Measurements from ENCODE around the gene PIK3R5.

The PIK3R5 gene

DNA sequence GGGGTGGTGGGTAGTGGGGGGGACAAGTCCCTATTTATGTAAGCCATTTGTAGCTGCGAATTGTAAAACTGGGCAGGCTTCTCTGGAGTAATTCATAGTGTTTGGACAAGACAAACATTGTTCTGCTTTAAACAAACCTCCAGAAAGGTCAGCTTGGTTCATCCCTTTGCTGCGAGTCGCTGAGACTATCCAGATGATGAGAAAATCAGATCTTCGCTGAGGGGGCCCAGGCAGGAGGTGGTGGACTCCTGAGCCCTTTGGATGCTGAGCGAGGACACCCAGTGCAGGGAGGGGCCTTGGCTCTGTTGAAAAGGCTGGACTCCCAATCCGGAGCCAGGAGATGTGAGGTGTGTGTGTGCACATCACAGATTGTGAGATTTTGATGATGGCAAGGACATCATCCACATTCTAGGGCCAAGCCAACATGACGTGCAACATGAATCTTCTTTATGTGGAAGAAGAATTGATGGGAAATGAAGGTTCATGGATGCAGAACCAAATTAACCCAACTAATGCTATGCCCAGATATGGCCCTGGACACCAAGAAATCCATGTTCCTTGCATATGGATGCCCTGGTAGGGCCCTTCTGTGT is 40.8 kb upstream of the PIK3R5 start:
- H3K4me3 ChIP-seq (ENCODE audit: low read depth, low read length), result no peak overlapping the region
- in situ Hi-C loops (cut with HindIII; ENCODE audit: low sequenced_read_pairs), result no loop called here
- no peak for TF ChIP-seq CTCF (IDR thresholded peaks at IDR 0.05; ENCODE audit: low read depth, low read length, missing control alignments)
- DNase-seq (ENCODE audit: low read depth), result no peak

DNA sequence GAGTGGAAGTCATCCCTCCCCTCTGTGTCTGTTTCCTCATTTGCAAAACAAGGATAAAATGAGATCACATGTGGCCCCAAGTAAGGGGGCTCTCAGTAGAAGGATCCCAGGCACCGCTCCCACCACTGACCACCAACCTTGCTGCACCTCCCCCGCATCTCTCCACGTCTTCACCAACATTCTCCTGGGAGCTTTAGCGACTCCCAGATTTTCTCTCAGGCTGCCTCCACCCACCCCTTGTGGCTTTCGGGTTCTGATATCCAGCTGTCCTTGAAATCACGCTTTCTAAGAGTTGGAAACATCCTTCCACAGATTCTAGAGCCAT is 39.4 kb upstream of the PIK3R5 start:
- H3K4me3 ChIP-seq (ENCODE audit: low read depth, low read length), result no peak overlapping the region
- DNase-seq (ENCODE audit: low read depth), result no peak
- in situ Hi-C loops (cut with HindIII; ENCODE audit: low sequenced_read_pairs), result no loop called here
- TF ChIP-seq CTCF (IDR thresholded peaks at IDR 0.05; ENCODE audit: low read depth, low read length, missing control alignments), result no peak

DNA sequence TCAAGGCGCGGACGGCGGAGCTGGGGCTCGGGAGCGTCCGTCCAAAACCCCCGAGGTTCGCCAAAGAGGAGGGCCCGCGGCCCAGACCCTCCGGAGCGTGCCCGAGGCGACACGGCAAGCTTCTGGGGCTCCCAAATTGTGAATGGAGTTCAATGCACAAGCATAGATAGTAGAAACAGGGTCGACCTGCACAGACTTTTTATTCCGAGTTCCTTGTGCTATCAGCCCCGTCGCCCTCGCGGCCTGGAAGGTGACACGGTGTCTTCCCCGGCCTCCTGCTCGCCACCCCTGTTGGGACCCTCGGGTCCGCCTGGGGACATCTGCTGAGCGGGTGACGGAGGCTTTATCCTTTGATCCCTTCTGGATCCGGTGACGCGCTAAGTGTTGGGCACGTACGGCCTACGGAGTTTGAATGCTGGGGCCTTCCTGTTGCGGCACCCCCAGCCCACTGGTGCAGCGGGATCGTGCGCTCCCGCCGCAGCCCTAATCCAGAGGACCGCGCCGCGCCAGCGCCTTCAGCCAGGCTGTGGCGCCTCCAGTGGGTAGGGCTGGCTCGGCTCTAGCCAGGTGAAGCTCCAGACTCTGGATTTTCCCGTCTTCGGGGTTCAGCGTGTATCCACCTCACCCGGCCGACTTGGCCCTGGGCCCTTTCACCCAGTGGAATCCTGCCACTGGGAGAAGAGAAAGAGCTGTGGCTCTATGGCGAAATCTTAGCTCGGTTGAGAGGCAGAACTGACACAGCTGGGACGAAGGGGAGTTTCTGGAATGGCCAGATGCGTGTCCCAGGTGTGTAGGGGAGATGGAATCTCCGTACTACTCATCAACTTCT is 38.8 kb upstream of the PIK3R5 start:
- no peak for TF ChIP-seq CTCF (IDR thresholded peaks at IDR 0.05; ENCODE audit: low read depth, low read length, missing control alignments)
- in situ Hi-C loops (cut with HindIII; ENCODE audit: low sequenced_read_pairs), result no loop called here
- DNase-seq (ENCODE audit: low read depth), result no peak
- peak overlapping the region; percentile 9 for H3K4me3 ChIP-seq (ENCODE audit: low read depth, low read length)

DNA sequence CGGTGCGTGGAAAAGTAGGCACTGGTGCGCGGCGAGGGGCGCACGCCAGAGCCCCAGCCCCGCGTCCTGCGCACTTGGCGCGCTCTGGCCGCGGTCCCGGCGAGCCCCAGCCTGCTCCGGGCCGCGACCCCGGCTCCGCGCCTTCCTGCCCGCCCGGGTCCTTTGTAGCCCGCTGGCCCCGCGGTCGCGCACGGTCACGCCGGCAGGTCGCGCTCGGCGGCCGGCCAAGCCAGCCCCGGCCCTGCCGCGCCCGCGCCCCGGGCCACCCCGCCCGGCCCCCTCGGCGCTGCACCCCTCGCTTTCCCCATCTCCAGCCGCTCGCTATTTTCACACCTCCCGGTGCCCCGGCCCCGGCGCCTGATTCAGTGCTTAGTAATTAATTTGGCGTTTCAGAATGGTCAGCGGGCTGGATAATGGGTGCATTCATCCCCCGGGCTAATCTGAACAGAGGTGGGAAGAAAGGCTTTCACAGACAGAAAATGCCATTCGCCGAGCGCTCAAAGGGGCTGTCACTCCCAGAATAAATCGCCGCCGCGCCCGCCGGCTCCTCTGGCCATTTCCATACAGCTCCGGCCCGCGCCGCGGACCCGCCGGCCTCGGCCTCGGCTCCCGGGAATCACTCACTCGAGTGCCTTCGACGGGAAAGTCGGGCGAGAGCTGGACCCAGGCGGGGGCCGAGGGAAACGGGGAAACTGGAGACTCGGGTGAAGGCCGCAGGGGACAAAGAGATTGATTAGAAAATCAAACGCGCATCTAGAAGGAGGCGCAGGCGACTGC is 38.0 kb upstream of the PIK3R5 start:
- no peak for DNase-seq (ENCODE audit: low read depth)
- in situ Hi-C loops (cut with HindIII; ENCODE audit: low sequenced_read_pairs), result no loop called here
- TF ChIP-seq CTCF (IDR thresholded peaks at IDR 0.05; ENCODE audit: low read depth, low read length, missing control alignments), result no peak
- H3K4me3 ChIP-seq (ENCODE audit: low read depth, low read length), result peak overlapping the region; percentile 21

- in situ Hi-C loops (cut with HindIII; ENCODE audit: low sequenced_read_pairs), result no loop called here
- H3K4me3 ChIP-seq (ENCODE audit: low read depth, low read length), result peak overlapping the region; percentile 21
- TF ChIP-seq CTCF (IDR thresholded peaks at IDR 0.05; ENCODE audit: low read depth, low read length, missing control alignments), result peak; percentile 34
- no peak for DNase-seq (ENCODE audit: low read depth)
These were observed 37.3 kb upstream of the PIK3R5 start for GRCh38 chr17:9002606-9003354.

GRCh38 chr17:9002227-9002605 is 36.7 kb upstream of the PIK3R5 start:
- in situ Hi-C loops (cut with HindIII; ENCODE audit: low sequenced_read_pairs), result no loop called here
- no peak for DNase-seq (ENCODE audit: low read depth)
- TF ChIP-seq CTCF (IDR thresholded peaks at IDR 0.05; ENCODE audit: low read depth, low read length, missing control alignments), result no peak
- H3K4me3 ChIP-seq (ENCODE audit: low read depth, low read length), result no peak overlapping the region

Measured in astrocyte of the cerebellum (primary cell).